ENCODE results near the gene N4BP2L1. TPM values are rescaled to one million over a fixed set of nuclear protein-coding genes. Genes with fewer than 3 reads are reported as not detected.

Gene N4BP2L1
- total and polyA plus RNA-seq, 2 of the 8 experiments (the other 6 are each of a cell fraction or from before 2014, with no cell fraction given) = 1.3 to 3.1 TPM

DNA sequence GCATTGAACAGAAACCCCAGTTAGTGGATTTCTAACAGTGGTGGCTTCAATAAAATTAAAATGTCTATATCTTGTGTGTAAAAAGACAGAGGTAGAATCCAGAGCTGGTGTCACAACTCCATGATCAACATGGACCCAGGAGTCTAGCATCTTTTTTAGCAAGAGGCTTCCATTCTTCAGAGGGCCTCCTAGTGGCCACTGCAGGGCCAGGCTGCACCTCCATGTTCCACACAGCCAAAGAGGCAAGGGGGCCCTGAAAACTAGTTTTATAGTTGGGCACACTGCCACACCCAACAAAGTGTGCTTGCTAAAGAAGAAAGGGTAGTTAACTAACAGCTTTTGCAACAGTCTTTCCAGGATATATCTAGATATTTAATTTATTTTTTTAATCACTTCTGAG is 12.9 kb downstream of the N4BP2L1 start:
- Histone ChIP-seq H4K8ac (ENCODE audit: extremely low read depth, insufficient read depth, low read length) (no peak overlapping the region), H3K4me3 (ENCODE audit: extremely low read depth in 1 of 4, insufficient read depth in 2 of 4, low read depth in 3 of 4, low read length in 4 of 4) (no peak overlapping the region), H3K79me2 (ENCODE audit: control insufficient read depth in 1 of 2, insufficient read depth in 2 of 2, low read length in 2 of 2) (no peaks in the 10 kb centered on the region), H3K56ac (replicated peaks; ENCODE audit: insufficient read length, low read depth, low read length) (no peak overlapping the region), H4K20me1 (replicated peaks in 1 of 2; ENCODE audit: control insufficient read depth in 1 of 2, insufficient read depth in 2 of 2, low read length in 2 of 2) (no peaks in the 10 kb centered on the region), H3K27me3 (replicated peaks in 1 of 4; ENCODE audit: control insufficient read depth in 3 of 4, extremely low read depth in 1 of 4, insufficient read depth in 3 of 4, low read length in 3 of 4) (no peaks in the 10 kb centered on the region; a peak in 1 of 7 replicates), H3K4ac (replicated peaks; ENCODE audit: insufficient read length, low read depth, low read length) (no peak overlapping the region), H2BK15ac (ENCODE audit: low read length) (no peak overlapping the region), H3K79me1 (ENCODE audit: low read depth, low read length) (no peaks in the 10 kb centered on the region), H3K18ac (ENCODE audit: extremely low read depth, low read length) (no peak overlapping the region), H2BK120ac (replicated peaks; ENCODE audit: low read depth, low read length) (no peak overlapping the region), H4K5ac (ENCODE audit: insufficient read length, low read depth, low read length) (no peak overlapping the region), H3K23ac (ENCODE audit: insufficient read length) (no peak overlapping the region), H3K23me2 (ENCODE audit: low read depth, low read length) (0 out of 2 replicates have a peak, but pooled peaks cover 3% of the 10 kb centered on the region), H2AFZ (ENCODE audit: low read length) (no peak overlapping the region), H2BK12ac (ENCODE audit: low read depth, low read length) (no peak overlapping the region), H3K14ac (ENCODE audit: insufficient read length) (no peak overlapping the region), H2BK20ac (ENCODE audit: low read length) (no peak overlapping the region), H3K9me3 (ENCODE audit: insufficient read depth in 2 of 2, low read depth in 1 of 2, low read length in 1 of 2) (peaks cover 9 to 11% of the 10 kb centered on the region in 2 experiments; a peak in 3 of 4 replicates), H3K4me1 (replicated peaks in 1 of 4; ENCODE audit: control insufficient read depth in 3 of 4, insufficient read depth in 4 of 4, low read length in 3 of 4) (no peaks in the 10 kb centered on the region; a peak in 1 of 7 replicates), H3K9ac (replicated peaks in 1 of 4; ENCODE audit: extremely low read depth in 1 of 4, low read depth in 3 of 4, low read length in 3 of 4) (no peak overlapping the region), H2AK5ac (ENCODE audit: low read depth, low read length) (no peak overlapping the region), H3K4me2 (ENCODE audit: insufficient read depth in 1 of 2, low read depth in 2 of 2, low read length in 2 of 2) (no peak overlapping the region), H3K27ac (ENCODE audit: low read depth, low read length) (no peak overlapping the region), H3K36me3 (ENCODE audit: control insufficient read depth in 2 of 4, insufficient read depth in 4 of 4, low read length in 3 of 4) (no peaks in the 10 kb centered on the region), H2BK5ac (ENCODE audit: low read depth, low read length) (no peak overlapping the region), H4K91ac (replicated peaks; ENCODE audit: insufficient read length, low read length) (no peak overlapping the region)
- ChIA-PET POLR2A (ENCODE audit: partially characterized antibody) (interaction anchor here (0.9 kb wide), 1 partner anchor 99 kb away, joined by 4 read pairs; the partner anchor contains the start of gene BRCA2), CTCF (ENCODE audit: partially characterized antibody) (interaction anchor here (0.6 to 3.1 kb wide), 15 partner anchors 10 to 653 kb away, joined by 3 to 14 read pairs (median 3); partner anchors contain the start of gene PDS5B)
- FAIRE-seq = peak; percentile 93
- DNase-seq (ENCODE audit: low read depth in 1 of 2, low spot score in 2 of 2) = no peak
- TF ChIP-seq RFX5 (IDR thresholded peaks at IDR 0.05; ENCODE audit: borderline replicate concordance, low read depth, low read length) (no peak), TCF12 (IDR thresholded peaks at IDR 0.05; ENCODE audit: low read depth, low read length) (no peak)

All from H1 (cell line).